Activated CD4-positive, alpha-beta T cell treated with anti-CD3 and anti-CD28 coated beads, Interleukin-2, amount 50 U/mL, for 1 hour (primary cell): Measurements from ENCODE around the gene C1QTNF8.
A peak's percentile ranks its signal among the peaks of the same experiment; 100 is the strongest.

ENCODE experiments used
- DNase-seq: peaks from one replicate; pipeline ENCODE4 v3.0.0-alpha.2; 2020

The C1QTNF8 gene

GRCh38 chr16:1073566-1074378 lies 22.3 kb downstream of the C1QTNF8 start:
- DNase-seq = no peak

- DNase-seq = no peak
Observed at GRCh38 chr16:1073262-1073558, 22.8 kb downstream of the C1QTNF8 start.

GRCh38 chr16:1072526-1073261 lies 23.4 kb downstream of the C1QTNF8 start, which contains the start of gene SSTR5:
TSS of gene SSTR5 (plus strand) at chr16:1072747. CDS start at chr16:1078869, 6,122 bp downstream.
- no peak for DNase-seq

- no peak for DNase-seq
Observed at GRCh38 chr16:1071561-1072225, 24.4 kb downstream of the C1QTNF8 start.

GRCh38 chr16:1070864-1071408 lies 25.1 kb downstream of the C1QTNF8 start:
- no peak for DNase-seq

- DNase-seq = no peak
Observed at GRCh38 chr16:1070084-1070863, 25.8 kb downstream of the C1QTNF8 start.

GRCh38 chr16:1069154-1069553 lies 26.9 kb downstream of the C1QTNF8 start:
- no peak for DNase-seq

- no peak for DNase-seq
Observed at GRCh38 chr16:1068451-1068850, 27.6 kb downstream of the C1QTNF8 start.

GRCh38 chr16:1067629-1068028 lies 28.4 kb downstream of the C1QTNF8 start:
- no peak for DNase-seq

GRCh38 chr16:1066584-1067172 lies 29.4 kb downstream of the C1QTNF8 start:
- DNase-seq = no peak

- no peak for DNase-seq
Observed at GRCh38 chr16:1065469-1066128, 30.4 kb downstream of the C1QTNF8 start.

GRCh38 chr16:1063728-1064127 lies 32.3 kb downstream of the C1QTNF8 start:
- DNase-seq = no peak

GRCh38 chr16:1062895-1063294 lies 33.1 kb downstream of the C1QTNF8 start:
- no peak for DNase-seq

GRCh38 chr16:1061769-1062505 lies 34.1 kb downstream of the C1QTNF8 start:
- no peak for DNase-seq

- no peak for DNase-seq
Observed at GRCh38 chr16:1060416-1061340, 35.4 kb downstream of the C1QTNF8 start.

GRCh38 chr16:1059310-1059709 lies 36.7 kb downstream of the C1QTNF8 start:
- no peak for DNase-seq

GRCh38 chr16:1058216-1058615 lies 37.8 kb downstream of the C1QTNF8 start:
- no peak for DNase-seq

GRCh38 chr16:1057252-1057932 lies 38.7 kb downstream of the C1QTNF8 start:
- peak; percentile 67 for DNase-seq

- no peak for DNase-seq
Observed at GRCh38 chr16:1056196-1056595, 39.8 kb downstream of the C1QTNF8 start.
